Astrocyte (in vitro differentiated cells and primary cell): ENCODE data around the gene CTDP1.

Source experiments
- EZH2 ChIP-seq: IDR thresholded peaks from 2 replicates; pipeline ENCODE4 v1.6.1; 2012; ENCODE audit warnings: mild to moderate bottlenecking, low read length, inconsistent platforms; ENCODE audit not compliant: insufficient read depth
- TF ChIP-seq, protein P1 (sequence below): IDR thresholded peaks from 2 replicates; pipeline ENCODE4 v1.5.1; 2011; ENCODE audit warnings: low read depth, mild to moderate bottlenecking, inconsistent platforms, low read length, moderate library complexity; ENCODE audit not compliant: insufficient read depth

DNA sequence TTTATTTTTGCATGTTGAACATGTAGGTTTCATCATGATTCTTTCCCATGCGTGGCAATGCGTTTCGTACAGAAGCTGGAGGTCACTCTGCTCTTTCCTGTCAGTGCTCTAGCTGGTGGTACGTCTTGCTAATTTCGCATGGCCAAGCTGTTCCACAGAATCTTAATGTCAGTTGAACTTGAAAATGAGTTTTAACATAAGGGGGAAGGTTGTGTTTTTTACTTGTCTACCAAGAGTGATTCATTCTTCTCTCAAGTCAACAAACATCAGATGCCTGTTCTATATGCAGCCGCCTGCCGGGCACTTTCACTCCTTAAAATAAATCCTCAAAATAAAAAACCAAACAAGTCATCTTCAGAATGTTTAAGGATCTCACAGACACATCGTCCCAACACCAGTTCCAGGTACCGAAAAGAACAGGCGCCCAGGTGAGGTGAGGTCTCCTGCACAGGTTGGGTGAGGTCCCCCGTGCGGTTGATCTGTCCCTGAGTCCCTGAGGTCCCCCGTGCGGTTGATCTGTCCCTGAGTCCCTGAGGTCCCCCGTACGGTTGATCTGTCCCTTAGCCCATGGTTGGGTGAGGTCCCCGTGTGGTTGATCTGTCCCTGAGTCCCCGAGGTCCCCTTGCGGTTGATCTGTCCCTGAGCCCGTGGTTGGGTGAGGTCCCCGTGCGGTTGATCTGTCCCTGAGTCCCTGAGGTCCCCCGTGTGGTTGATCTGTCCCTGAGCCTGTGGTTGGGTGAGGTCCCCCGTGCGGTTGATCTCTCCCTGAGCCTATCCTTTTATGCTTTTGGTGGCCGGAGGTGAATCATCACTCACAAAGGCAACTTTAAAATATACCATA, 61.1 kb downstream of the CTDP1 start:
- no peak for TF ChIP-seq EZH2
- TF ChIP-seq, protein P1, sequence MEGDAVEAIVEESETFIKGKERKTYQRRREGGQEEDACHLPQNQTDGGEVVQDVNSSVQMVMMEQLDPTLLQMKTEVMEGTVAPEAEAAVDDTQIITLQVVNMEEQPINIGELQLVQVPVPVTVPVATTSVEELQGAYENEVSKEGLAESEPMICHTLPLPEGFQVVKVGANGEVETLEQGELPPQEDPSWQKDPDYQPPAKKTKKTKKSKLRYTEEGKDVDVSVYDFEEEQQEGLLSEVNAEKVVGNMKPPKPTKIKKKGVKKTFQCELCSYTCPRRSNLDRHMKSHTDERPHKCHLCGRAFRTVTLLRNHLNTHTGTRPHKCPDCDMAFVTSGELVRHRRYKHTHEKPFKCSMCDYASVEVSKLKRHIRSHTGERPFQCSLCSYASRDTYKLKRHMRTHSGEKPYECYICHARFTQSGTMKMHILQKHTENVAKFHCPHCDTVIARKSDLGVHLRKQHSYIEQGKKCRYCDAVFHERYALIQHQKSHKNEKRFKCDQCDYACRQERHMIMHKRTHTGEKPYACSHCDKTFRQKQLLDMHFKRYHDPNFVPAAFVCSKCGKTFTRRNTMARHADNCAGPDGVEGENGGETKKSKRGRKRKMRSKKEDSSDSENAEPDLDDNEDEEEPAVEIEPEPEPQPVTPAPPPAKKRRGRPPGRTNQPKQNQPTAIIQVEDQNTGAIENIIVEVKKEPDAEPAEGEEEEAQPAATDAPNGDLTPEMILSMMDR = no peak
